Stimulated activated CD4-positive, alpha-beta T cell treated with anti-CD3 and anti-CD28 coated beads, Interleukin-1b, Interleukin-23, amount 100 ng/mL, for 4 hours (primary cell): ENCODE data around the gene ISLR.

Experiments
- DNase-seq, 2 donors: peaks; one replicate each; pipeline ENCODE4 v3.0.0-alpha.2; 2020; ENCODE audit warnings: low read depth in 2 of 2

ISLR gene

GRCh38 chr15:74193905-74194304 is 20.4 kb downstream of the ISLR start:
- DNase-seq: no peak

GRCh38 chr15:74194572-74195559 is 21.4 kb downstream of the ISLR start:
- DNase-seq: no peak

GRCh38 chr15:74196175-74196574 is 22.7 kb downstream of the ISLR start:
- no peak for DNase-seq

- DNase-seq: no peak
Observed at GRCh38 chr15:74197176-74197965, 23.9 kb downstream of the ISLR start.

GRCh38 chr15:74199297-74199652 is 25.8 kb downstream of the ISLR start:
- DNase-seq: no peak

- DNase-seq: no peak
Observed at GRCh38 chr15:74200412-74200815, 26.9 kb downstream of the ISLR start.

- DNase-seq: no peak
Observed at GRCh38 chr15:74200871-74201419, 27.4 kb downstream of the ISLR start.

- no peak for DNase-seq
Observed at GRCh38 chr15:74201710-74202420, 28.4 kb downstream of the ISLR start.

- DNase-seq: no peak
Observed at GRCh38 chr15:74202452-74203401, 29.2 kb downstream of the ISLR start, which contains the start of gene STRA6. TSS of gene STRA6 (minus strand) at chr15:74202787. CDS start at chr15:74202267, 520 bp downstream.

- no peak for DNase-seq
Observed at GRCh38 chr15:74203914-74204431, 30.5 kb downstream of the ISLR start.

- no peak for DNase-seq
Observed at GRCh38 chr15:74205582-74205947, 32.1 kb downstream of the ISLR start.

GRCh38 chr15:74206801-74207281 is 33.3 kb downstream of the ISLR start:
- no peak for DNase-seq

- DNase-seq: no peak
Observed at GRCh38 chr15:74207652-74208440, 34.3 kb downstream of the ISLR start.

GRCh38 chr15:74208496-74208895 is 35.0 kb downstream of the ISLR start:
- DNase-seq: no peak

- no peak for DNase-seq
Observed at GRCh38 chr15:74208901-74209559, 35.5 kb downstream of the ISLR start.

GRCh38 chr15:74209560-74209958 is 36.0 kb downstream of the ISLR start:
- no peak for DNase-seq

- DNase-seq: no peak
Observed at GRCh38 chr15:74209997-74210671, 36.6 kb downstream of the ISLR start.

- no peak for DNase-seq
Observed at GRCh38 chr15:74210729-74211128, 37.2 kb downstream of the ISLR start.
